Stimulated activated CD8-positive, alpha-beta memory T cell treated with anti-CD3 and anti-CD28 coated beads, Interleukin-4, amount 100 ng/mL, for 1 hour (primary cell): ENCODE results near the gene EMC8.

ENCODE experiments used
- DNase-seq, 2 donors: peaks; one replicate each; pipeline ENCODE4 v3.0.0-alpha.2; 2020; ENCODE audit warnings: low read depth in 2 of 2, low spot score in 1 of 2

Gene EMC8

DNA sequence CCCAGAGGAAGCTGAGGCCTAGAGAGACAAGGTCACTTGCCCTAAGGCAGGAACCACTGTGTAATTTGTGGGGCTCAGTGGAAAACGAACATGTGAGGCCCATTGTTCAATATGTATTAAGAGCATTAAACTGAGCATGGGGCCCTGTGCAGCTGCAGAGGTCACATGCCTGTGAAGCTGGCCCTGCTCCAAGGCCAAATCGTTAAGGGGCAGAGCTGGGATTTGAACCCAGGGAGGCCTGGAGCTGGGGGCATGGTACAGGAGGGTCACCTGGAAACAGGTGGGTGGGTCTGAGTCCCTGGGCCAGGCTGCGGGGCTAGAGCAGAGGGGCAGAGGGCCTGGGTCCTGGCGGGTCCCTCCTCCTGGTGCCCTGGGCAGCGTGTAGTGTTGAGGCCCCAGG, 68.2 kb downstream of the EMC8 start:
- DNase-seq, result no peak

DNA sequence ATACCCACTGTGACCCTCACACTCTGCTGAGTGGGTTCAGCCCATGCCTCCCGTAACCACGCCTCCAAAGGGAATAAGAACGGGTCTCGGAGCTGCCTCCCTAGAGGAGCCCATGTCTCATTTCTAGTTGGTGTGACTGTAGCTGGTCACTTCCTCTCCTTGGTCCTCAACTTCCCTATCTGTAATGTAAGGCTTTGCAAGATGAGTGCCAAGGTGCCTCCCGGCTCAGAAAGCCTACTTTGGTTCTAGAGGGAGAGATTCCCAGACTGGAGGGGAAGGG, 69.2 kb downstream of the EMC8 start:
- DNase-seq, result no peak

DNA sequence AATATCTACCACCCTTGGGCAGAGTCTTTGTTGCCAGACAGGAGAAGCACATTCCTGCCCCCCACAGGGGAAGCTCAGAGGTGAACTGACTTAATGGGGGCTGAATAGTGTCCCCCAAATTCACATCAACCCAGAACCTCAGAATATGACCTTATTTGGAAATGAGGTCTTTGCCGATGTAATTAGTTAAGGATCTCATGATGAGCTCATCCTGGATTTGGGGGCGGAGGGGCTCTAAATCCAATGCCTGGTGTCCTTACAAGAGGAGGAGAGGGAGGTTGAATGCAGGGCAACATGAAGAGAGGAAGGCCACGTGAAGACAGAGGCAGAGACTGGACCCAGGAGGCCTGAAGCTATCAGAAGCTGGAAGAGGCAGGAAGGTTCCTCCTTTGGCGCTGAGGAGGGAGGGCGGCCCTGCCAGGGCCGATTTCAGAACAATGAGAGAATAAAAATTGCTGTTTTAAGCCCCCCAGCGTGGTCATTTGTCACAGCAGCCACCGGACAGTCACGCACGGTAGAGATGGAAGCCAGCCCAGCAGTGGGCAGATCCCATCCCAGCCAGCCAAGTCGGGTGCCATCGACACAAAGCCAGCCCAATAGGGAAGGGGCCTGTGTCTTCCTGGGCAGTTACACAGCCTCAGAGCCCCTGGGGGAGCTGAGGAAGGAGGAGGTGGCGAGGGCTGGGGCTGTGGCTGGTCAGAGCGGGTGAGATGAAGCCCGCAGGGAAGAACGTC, 69.7 kb downstream of the EMC8 start:
- DNase-seq, result no peak

DNA sequence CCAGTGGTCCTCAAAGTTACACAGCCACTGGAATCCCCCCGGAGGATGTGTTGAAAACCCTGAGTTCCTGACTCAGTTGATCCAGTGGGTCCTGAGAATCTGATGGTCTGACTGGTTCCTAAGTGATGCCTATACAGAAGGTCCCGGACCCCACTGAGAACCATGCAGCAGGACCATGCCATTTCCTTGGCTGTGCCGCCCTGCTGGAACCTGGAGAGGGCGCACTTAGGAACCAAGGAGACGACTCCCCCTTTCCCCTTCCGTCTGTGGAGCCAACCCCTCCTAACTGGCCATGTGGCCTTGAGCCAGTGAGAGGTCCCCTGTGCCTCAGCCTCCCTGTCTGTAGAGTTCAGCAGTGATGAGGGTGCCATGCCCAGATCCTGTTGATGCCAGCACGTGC, 70.5 kb downstream of the EMC8 start:
- no peak for DNase-seq
